ENCODE results near the gene MEX3C. TPM values are rescaled to one million over a fixed set of nuclear protein-coding genes. Genes with fewer than 3 reads are reported as not detected.

MEX3C gene
- total RNA-seq, 6 donors from 2014 or later, result 12.2 to 30.7 (median 19.2) TPM

DNA sequence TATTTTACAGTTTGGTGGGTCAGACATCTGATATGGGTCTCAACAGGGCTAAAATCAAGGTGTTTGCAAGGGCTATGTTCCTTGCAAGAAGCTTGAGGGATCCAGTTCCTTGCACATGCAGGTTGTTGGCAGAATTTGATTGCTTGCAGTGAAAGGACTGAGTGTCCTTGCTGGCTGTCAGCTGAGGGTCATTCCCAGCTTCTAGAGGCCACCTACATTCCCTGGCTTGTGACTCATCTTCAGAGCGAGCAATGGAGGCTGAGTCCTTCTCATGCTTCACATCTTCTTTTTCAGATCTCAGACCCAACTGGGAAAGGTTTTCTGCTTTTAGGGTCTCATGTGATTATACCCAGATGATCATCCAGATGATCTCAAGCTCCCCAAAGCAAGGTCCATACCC, 12.4 kb downstream of the MEX3C start:
- DNase-seq, result no peak
- Histone ChIP-seq H3K4me1 (peaks cover 6 to 15% (median 11%) of the 10 kb centered on the region in 4 donors), H3K36me3 (no peaks in the 10 kb centered on the region), H3K4me3 (no peak overlapping the region), H3K9me3 (no peaks in the 10 kb centered on the region), H3K27ac (no peak overlapping the region), H3K27me3 (no peaks in the 10 kb centered on the region)
- 89 to 100% methylated on average over 1 of the region's 1 CpG for WGBS, 2 donors
- no peak for TF ChIP-seq EP300 (IDR thresholded peaks at IDR 0.05)
- TF ChIP-seq POLR2A (IDR thresholded peaks at IDR 0.05), result no peak
- TF ChIP-seq, protein P1, sequence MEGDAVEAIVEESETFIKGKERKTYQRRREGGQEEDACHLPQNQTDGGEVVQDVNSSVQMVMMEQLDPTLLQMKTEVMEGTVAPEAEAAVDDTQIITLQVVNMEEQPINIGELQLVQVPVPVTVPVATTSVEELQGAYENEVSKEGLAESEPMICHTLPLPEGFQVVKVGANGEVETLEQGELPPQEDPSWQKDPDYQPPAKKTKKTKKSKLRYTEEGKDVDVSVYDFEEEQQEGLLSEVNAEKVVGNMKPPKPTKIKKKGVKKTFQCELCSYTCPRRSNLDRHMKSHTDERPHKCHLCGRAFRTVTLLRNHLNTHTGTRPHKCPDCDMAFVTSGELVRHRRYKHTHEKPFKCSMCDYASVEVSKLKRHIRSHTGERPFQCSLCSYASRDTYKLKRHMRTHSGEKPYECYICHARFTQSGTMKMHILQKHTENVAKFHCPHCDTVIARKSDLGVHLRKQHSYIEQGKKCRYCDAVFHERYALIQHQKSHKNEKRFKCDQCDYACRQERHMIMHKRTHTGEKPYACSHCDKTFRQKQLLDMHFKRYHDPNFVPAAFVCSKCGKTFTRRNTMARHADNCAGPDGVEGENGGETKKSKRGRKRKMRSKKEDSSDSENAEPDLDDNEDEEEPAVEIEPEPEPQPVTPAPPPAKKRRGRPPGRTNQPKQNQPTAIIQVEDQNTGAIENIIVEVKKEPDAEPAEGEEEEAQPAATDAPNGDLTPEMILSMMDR (IDR thresholded peaks at IDR 0.05), result no peak
- TF ChIP-seq POLR2AphosphoS5 (IDR thresholded peaks at IDR 0.05), result no peak
- no peak for ATAC-seq (ENCODE audit: low FRiP score in 2 of 2)

DNA sequence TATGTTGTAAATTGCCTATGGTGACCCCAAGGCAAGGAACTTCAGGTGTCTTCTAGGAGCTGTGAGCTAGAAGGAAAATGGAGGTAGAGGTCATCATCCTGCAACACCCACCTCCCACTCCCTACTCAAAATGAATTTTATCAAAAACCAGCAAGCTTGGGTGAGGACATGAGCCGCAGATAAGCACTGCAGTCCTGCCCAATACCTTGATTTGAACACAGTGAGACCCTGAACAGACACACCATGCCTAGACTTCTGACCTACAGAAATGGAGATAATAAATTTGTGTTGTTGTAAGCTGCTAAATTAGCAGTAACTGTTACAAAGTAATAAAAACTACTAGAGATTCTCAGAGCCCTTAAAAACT, 13.4 kb downstream of the MEX3C start:
- H3K4me3 ChIP-seq, result no peak overlapping the region
- DNase-seq (no peak), ATAC-seq (ENCODE audit: low FRiP score in 2 of 2) (no peak)
- 90 to 92% methylated on average over 1 of the region's 1 CpG for whole genome bisulfite sequencing, 2 donors
- H3K27ac ChIP-seq, result no peak overlapping the region
- TF ChIP-seq EP300 (IDR thresholded peaks at IDR 0.05), result no peak
- peaks cover 5 to 13% (median 11%) of the 10 kb centered on the region in 4 donors for H3K4me1 ChIP-seq
- H3K9me3 ChIP-seq, result no peaks in the 10 kb centered on the region
- no peaks in the 10 kb centered on the region for H3K36me3 ChIP-seq
- H3K27me3 ChIP-seq, result no peaks in the 10 kb centered on the region

DNA sequence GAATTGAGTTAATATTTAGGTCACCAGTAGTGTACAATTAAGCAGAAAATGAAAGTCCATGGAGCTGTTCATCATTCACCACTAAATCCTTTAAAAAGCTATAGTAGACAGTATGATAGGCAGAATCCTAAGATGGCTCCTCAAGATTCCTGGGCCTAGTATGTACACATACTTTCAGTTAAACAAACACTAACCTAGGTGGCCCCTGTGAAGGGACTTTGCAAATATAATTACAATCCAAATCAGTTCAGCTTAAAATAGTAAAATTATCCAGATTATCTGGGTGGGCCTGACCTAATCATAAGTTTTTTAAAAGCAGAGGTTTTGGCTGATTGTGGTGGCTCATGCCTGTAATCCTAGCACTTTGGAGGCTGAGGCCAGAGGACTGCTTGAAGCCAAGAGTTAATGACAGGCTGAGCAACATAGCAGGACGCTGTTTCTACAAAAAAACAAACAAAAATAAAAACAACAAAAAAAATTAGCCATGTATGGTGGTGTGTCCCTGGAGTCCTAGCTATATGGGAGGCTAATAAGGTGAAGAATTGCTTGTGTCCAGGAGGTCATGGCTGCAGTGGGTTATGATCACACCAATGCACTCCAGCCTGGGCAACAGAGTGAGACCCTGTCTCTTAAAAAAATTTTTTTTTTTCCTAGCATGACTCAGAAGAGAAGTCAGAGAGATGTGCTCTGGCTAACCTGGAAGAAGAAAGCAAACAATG, 13.9 kb downstream of the MEX3C start:
- 100% methylated on average over 1 of the region's 1 CpG for WGBS, 2 donors
- H3K9me3 ChIP-seq, result no peaks in the 10 kb centered on the region

DNA sequence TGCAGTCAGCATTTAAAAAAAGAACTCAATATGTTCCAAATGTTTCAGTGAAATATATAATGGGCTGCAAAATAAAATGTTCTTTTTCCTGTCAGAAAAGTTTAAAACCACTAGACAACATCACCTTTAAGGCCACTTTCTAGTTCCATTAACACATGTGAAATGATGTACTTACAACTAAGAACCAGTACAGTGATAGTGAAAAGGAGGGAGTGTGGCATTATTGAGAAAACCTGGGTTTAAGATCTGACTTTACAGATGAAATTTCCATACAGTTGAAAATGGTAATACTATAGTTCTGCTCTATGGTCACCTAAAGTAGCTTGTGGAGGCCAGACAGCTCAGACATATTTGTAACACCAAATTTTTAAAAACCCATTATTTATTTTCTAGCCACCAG, 14.7 kb downstream of the MEX3C start:
- TF ChIP-seq, protein P1 (IDR thresholded peaks at IDR 0.05), result no peak
- TF ChIP-seq EP300 (IDR thresholded peaks at IDR 0.05) (no peak), POLR2A (IDR thresholded peaks at IDR 0.05) (no peak), POLR2AphosphoS5 (IDR thresholded peaks at IDR 0.05) (no peak)
- Histone ChIP-seq H3K27ac (no peak overlapping the region), H3K4me3 (no peak overlapping the region), H3K9me3 (no peaks in the 10 kb centered on the region), H3K27me3 (no peaks in the 10 kb centered on the region), H3K36me3 (no peaks in the 10 kb centered on the region), H3K4me1 (peaks cover 3 to 17% (median 8%) of the 10 kb centered on the region in 4 donors)
- ATAC-seq (ENCODE audit: low FRiP score in 2 of 2), result no peak
- DNase-seq, result no peak

More for the DNA sequence above, 13.9 kb downstream of the MEX3C start:
- no peak overlapping the region for H3K4me3 ChIP-seq
- no peak for TF ChIP-seq EP300 (IDR thresholded peaks at IDR 0.05)
- no peak for TF ChIP-seq POLR2AphosphoS5 (IDR thresholded peaks at IDR 0.05)
- TF ChIP-seq POLR2A (IDR thresholded peaks at IDR 0.05), result no peak
- TF ChIP-seq, protein P1 (IDR thresholded peaks at IDR 0.05), result no peak
- DNase-seq, result no peak
- no peak overlapping the region for H3K27ac ChIP-seq
- H3K27me3 ChIP-seq, result no peaks in the 10 kb centered on the region
- no peaks in the 10 kb centered on the region for H3K36me3 ChIP-seq
- H3K4me1 ChIP-seq, result peaks cover 5 to 17% (median 11%) of the 10 kb centered on the region in 4 donors
- no peak for ATAC-seq (ENCODE audit: low FRiP score in 2 of 2)

DNA sequence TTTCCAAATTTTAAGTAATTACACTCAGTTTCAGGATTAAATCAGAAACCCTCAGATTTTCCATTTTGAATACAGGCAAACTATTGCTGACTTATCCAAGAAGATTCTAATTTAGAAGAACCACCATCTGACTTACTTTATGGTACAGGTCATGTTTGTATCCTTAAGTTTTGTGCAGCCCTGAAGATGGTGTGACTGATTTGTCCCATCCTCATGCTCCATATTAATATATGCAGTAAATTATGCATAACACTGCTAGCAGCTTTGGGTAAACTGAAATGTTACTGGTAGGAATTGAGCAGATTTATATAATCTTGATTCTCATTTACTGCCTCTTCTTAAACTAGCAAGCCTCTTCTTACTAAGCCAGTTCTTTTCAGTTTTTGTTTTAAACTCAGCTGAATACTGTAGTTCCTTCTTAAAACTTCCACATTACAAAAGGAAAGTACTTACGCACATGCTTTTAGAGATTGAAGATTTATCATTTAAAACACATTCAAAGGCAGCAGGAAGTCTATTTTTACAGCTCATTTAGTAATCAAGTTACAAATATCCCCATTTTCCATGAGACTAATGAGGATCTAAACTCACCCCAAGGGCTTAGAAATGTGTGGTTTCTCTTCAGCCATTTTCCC, 25.7 kb downstream of the MEX3C start:
- no peak for TF ChIP-seq POLR2A (IDR thresholded peaks at IDR 0.05)
- no peak for TF ChIP-seq POLR2AphosphoS5 (IDR thresholded peaks at IDR 0.05)
- TF ChIP-seq EP300 (IDR thresholded peaks at IDR 0.05), result no peak
- TF ChIP-seq, protein P1 (IDR thresholded peaks at IDR 0.05), result no peak
- ATAC-seq (ENCODE audit: low FRiP score in 2 of 2) (no peak), DNase-seq (no peak)
- 62 to 74% methylated on average over 1 of the region's 1 CpG for WGBS, 2 donors
- Histone ChIP-seq H3K27me3 (no peaks in the 10 kb centered on the region), H3K9me3 (no peaks in the 10 kb centered on the region), H3K36me3 (peaks cover 5 to 22% (median 5%) of the 10 kb centered on the region in 4 donors), H3K4me1 (no peaks in the 10 kb centered on the region), H3K27ac (no peak overlapping the region), H3K4me3 (no peak overlapping the region)

All from upper lobe of left lung (tissue), 6 donors.